Activated CD4-positive, alpha-beta T cell treated with anti-CD3 and anti-CD28 coated beads for 48 hours (primary cell): ENCODE data around the gene PHGDH.

Experiments used
- DNase-seq: peaks from one replicate; pipeline ENCODE4 v3.0.0-alpha.2; 2020

The PHGDH gene

GRCh38 chr1:119732465-119733168, 20.9 kb downstream of the PHGDH start:
- no peak for DNase-seq

GRCh38 chr1:119733754-119734153, 22.0 kb downstream of the PHGDH start:
- no peak for DNase-seq

- DNase-seq = no peak
These were observed 23.5 kb downstream of the PHGDH start for GRCh38 chr1:119735217-119735616.

- no peak for DNase-seq
These were observed 24.9 kb downstream of the PHGDH start for GRCh38 chr1:119736649-119737039.

GRCh38 chr1:119737040-119737682, 25.4 kb downstream of the PHGDH start:
- DNase-seq = no peak

GRCh38 chr1:119738100-119738720, 26.5 kb downstream of the PHGDH start:
- no peak for DNase-seq

GRCh38 chr1:119739150-119739549, 27.4 kb downstream of the PHGDH start:
- no peak for DNase-seq

GRCh38 chr1:119740261-119740660, 28.5 kb downstream of the PHGDH start:
- no peak for DNase-seq

GRCh38 chr1:119740896-119741780, 29.4 kb downstream of the PHGDH start:
- no peak for DNase-seq

- DNase-seq = no peak
These were observed 30.5 kb downstream of the PHGDH start for GRCh38 chr1:119742202-119742601.

GRCh38 chr1:119742677-119743076, 30.9 kb downstream of the PHGDH start:
- DNase-seq = no peak

- no peak for DNase-seq
These were observed 31.6 kb downstream of the PHGDH start for GRCh38 chr1:119743308-119743707.

- peak; percentile 67 for DNase-seq
These were observed 32.3 kb downstream of the PHGDH start for GRCh38 chr1:119743776-119744597.

- no peak for DNase-seq
These were observed 32.8 kb downstream of the PHGDH start for GRCh38 chr1:119744598-119744942.

- DNase-seq = no peak
These were observed 33.3 kb downstream of the PHGDH start for GRCh38 chr1:119745034-119745433.

GRCh38 chr1:119747451-119747850, 35.7 kb downstream of the PHGDH start:
- no peak for DNase-seq

- DNase-seq = no peak
These were observed 36.3 kb downstream of the PHGDH start for GRCh38 chr1:119748040-119748439.

GRCh38 chr1:119752592-119752991, 40.9 kb downstream of the PHGDH start:
- no peak for DNase-seq

- no peak for DNase-seq
These were observed 46.9 kb downstream of the PHGDH start for GRCh38 chr1:119758584-119758983.

GRCh38 chr1:119762409-119762808, 50.7 kb downstream of the PHGDH start:
- no peak for DNase-seq

- DNase-seq = no peak
These were observed 51.2 kb downstream of the PHGDH start for GRCh38 chr1:119762953-119763352.

- no peak for DNase-seq
These were observed 52.5 kb downstream of the PHGDH start for GRCh38 chr1:119764220-119764619.
